Stimulated activated CD4-positive, alpha-beta T cell treated with anti-CD3 and anti-CD28 coated beads, Interleukin-2, amount 100 ng/mL, for 4 hours (primary cell): ENCODE results near the gene ZNF132.
A peak's percentile ranks its signal among the peaks of the same experiment; 100 is the strongest.

Experiments used
- DNase-seq: peaks from one replicate; pipeline ENCODE4 v3.0.0-alpha.2; 2020; ENCODE audit warnings: low read depth

The ZNF132 gene

GRCh38 chr19:58386576-58387337 is 53.2 kb downstream of the ZNF132 start, which contains the start of gene RPS5:
TSS of gene RPS5 (plus strand) at chr19:58387269. CDS start at chr19:58388138, 869 bp downstream.
- peak; percentile 94 for DNase-seq

GRCh38 chr19:58385891-58386575 is 53.9 kb downstream of the ZNF132 start:
- no peak for DNase-seq

- no peak for DNase-seq
Measured at GRCh38 chr19:58385313-58385890, 54.6 kb downstream of the ZNF132 start.

- no peak for DNase-seq
Measured at GRCh38 chr19:58382997-58383603, 56.9 kb downstream of the ZNF132 start.
